Nephron progenitor cell (in vitro differentiated cells): ENCODE results near the gene ATOH7.

Experiments
- DNase-seq: peaks from one replicate; pipeline ENCODE4 v3.0.0; 2021
- H3K27ac Mint-ChIP-seq: 2 replicates; pipeline ENCODE4 v1.8.0; 2021; ENCODE audit warnings: mild to moderate bottlenecking, moderate library complexity, mixed read lengths
- H3K27me3 Mint-ChIP-seq: 2 replicates; pipeline ENCODE4 v1.8.0; 2021; ENCODE audit warnings: mild to moderate bottlenecking, low read depth, mixed read lengths; ENCODE audit not compliant: poor library complexity
- H3K36me3 Mint-ChIP-seq: 2 replicates; pipeline ENCODE4 v1.8.0; 2021; ENCODE audit warnings: low read depth, mixed read lengths
- H3K4me1 Mint-ChIP-seq: 2 replicates; pipeline ENCODE4 v1.8.0; 2021; ENCODE audit warnings: mixed read lengths
- H3K4me3 Mint-ChIP-seq: 2 replicates; pipeline ENCODE4 v1.8.0; 2021; ENCODE audit warnings: mild to moderate bottlenecking, moderate library complexity, mixed read lengths
- H3K9me3 Mint-ChIP-seq: 2 replicates; pipeline ENCODE4 v1.8.0; 2021; ENCODE audit warnings: mild to moderate bottlenecking, moderate library complexity, mixed read lengths
- CTCF ChIP-seq: fragments of 200-600 bp; sonication (generic); IDR thresholded peaks from 2 replicates; pipeline ENCODE4 v1.5.0; 2021; ENCODE audit warnings: antibody characterized with exemption

Gene ATOH7

DNA sequence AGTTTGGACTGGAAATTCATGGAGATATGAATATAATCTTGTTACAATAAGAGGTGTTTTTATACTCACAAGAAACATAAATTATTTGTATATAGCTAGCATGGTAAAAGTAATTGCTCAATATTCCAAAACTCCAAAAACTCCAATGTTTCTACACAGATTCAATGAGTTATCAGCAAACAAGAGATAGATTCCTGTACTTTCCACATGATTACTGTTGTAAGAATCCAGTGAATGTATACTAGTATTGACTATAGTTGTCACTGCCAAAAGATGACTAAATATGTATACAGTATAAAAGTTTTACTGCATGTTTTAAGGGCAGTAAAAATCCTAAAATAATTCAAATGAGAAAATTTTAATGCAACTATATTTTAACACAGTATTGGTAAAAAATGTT, 10.7 kb downstream of the ATOH7 start:
- no peak for TF ChIP-seq CTCF
- Mint-ChIP-seq H3K9me3 (no peaks in the 10 kb centered on the region), H3K4me1 (peaks cover 7% of the 10 kb centered on the region), H3K27ac (no peak overlapping the region), H3K27me3 (peaks cover 3% of the 10 kb centered on the region), H3K36me3 (no peaks in the 10 kb centered on the region), H3K4me3 (no peak overlapping the region)
- no peak for DNase-seq

DNA sequence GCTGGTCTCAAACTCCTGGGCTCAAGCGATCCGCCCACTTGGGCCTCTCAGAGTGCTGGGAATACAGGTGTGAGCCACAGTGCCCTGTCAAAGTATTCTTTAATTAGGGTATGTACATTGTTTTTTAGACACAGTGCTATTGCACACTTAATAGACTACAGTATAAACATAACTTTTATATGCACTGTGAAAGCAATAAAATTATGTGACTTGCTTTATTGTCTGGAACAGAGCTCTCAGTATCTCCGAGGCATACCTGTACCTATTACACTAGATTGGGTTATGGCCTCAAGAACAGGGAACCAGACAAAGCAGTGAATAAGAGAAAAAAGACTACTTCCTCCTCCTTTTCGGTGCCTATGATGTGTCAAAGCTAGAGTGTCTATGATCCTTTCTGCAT, 13.1 kb downstream of the ATOH7 start:
- DNase-seq = no peak
- Mint-ChIP-seq H3K36me3 (no peaks in the 10 kb centered on the region), H3K4me1 (no peaks in the 10 kb centered on the region), H3K9me3 (no peaks in the 10 kb centered on the region), H3K27ac (no peak overlapping the region), H3K27me3 (peaks cover 10% of the 10 kb centered on the region), H3K4me3 (no peak overlapping the region)
- no peak for TF ChIP-seq CTCF

- no peaks in the 10 kb centered on the region for H3K36me3 Mint-ChIP-seq
- H3K4me3 Mint-ChIP-seq = no peak overlapping the region
- H3K9me3 Mint-ChIP-seq = no peaks in the 10 kb centered on the region
- no peak overlapping the region for H3K27ac Mint-ChIP-seq
- peak; percentile 60 for TF ChIP-seq CTCF
- H3K4me1 Mint-ChIP-seq = peaks cover 16% of the 10 kb centered on the region
- no peak for DNase-seq
- peaks cover 7% of the 10 kb centered on the region for H3K27me3 Mint-ChIP-seq
These were observed 19.1 kb downstream of the ATOH7 start for GRCh38 chr10:68212721-68213352.

GRCh38 chr10:68211669-68212068, 20.2 kb downstream of the ATOH7 start:
- H3K27me3 Mint-ChIP-seq = peaks cover 7% of the 10 kb centered on the region
- H3K27ac Mint-ChIP-seq = no peak overlapping the region
- peaks cover 22% of the 10 kb centered on the region for H3K4me1 Mint-ChIP-seq
- DNase-seq = no peak
- H3K36me3 Mint-ChIP-seq = no peaks in the 10 kb centered on the region
- no peak for TF ChIP-seq CTCF
- H3K4me3 Mint-ChIP-seq = no peak overlapping the region
- no peaks in the 10 kb centered on the region for H3K9me3 Mint-ChIP-seq

DNA sequence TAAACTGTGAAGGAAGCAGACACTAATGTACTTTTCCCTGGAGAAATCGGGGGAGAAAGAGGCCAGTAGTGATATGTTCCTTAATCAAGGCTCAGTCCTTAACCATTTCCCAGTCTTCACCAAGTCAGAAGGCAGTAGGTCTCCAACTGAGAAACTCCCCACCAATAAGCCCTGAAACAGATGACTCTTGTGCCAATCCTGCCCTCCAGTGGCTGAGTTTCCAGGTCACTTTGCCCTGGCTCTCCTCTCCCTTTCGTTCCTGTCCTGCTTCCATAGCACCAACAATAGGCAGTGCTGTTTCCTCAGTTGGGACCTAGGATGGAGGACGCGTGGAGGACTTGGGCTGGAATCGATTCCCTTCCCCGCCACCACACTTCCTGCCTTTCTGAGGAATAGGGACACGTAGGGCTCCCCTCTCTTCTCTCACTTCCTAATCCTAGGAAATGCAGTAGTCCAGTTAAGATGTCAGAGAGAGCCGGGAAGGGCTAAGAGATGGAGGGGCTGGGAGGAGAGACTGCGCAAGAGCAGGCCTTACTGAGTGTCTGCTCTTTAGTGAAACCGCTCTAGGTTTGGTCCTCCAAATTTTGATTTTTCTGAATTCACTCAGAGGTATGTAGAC, 23.4 kb downstream of the ATOH7 start:
- no peaks in the 10 kb centered on the region for H3K9me3 Mint-ChIP-seq
- peak; percentile 43 for TF ChIP-seq CTCF
- H3K4me3 Mint-ChIP-seq = no peak overlapping the region
- peaks cover 22% of the 10 kb centered on the region for H3K4me1 Mint-ChIP-seq
- H3K27me3 Mint-ChIP-seq = peaks cover 3% of the 10 kb centered on the region
- DNase-seq = peak; percentile 55
- H3K27ac Mint-ChIP-seq = no peak overlapping the region
- no peaks in the 10 kb centered on the region for H3K36me3 Mint-ChIP-seq

- Mint-ChIP-seq H3K4me1 (peaks cover 7% of the 10 kb centered on the region), H3K9me3 (no peaks in the 10 kb centered on the region), H3K4me3 (no peak overlapping the region), H3K27ac (no peak overlapping the region), H3K36me3 (no peaks in the 10 kb centered on the region), H3K27me3 (peaks cover 20% of the 10 kb centered on the region)
- TF ChIP-seq CTCF = no peak
- no peak for DNase-seq
These were observed 29.0 kb downstream of the ATOH7 start for GRCh38 chr10:68202960-68203353.
